Muscle layer of colon (tissue), 2 donors: ENCODE data around the gene ATP8A2.

Experiments used
- H3K27ac ChIP-seq: one replicate; pipeline ENCODE4 v1.7.0; 2013; ENCODE audit warnings: low read depth, mild to moderate bottlenecking, low read length, moderate library complexity
- H3K27me3 ChIP-seq, 2 donors: one replicate each; pipeline ENCODE4 v1.7.0; 2013; ENCODE audit warnings: low read length in 2 of 2, mild to moderate bottlenecking in 2 of 2; ENCODE audit not compliant: insufficient read depth in 2 of 2, control insufficient read depth in 1 of 2
- H3K36me3 ChIP-seq: one replicate; pipeline ENCODE4 v1.7.0; 2013; ENCODE audit warnings: mild to moderate bottlenecking, low read length; ENCODE audit not compliant: insufficient read depth
- H3K4me1 ChIP-seq: one replicate; pipeline ENCODE4 v1.7.0; 2013; ENCODE audit warnings: mild to moderate bottlenecking, low read length; ENCODE audit not compliant: insufficient read depth
- H3K4me3 ChIP-seq, 2 donors: one replicate each; pipeline ENCODE4 v1.7.0; 2013; ENCODE audit warnings: low read length in 2 of 2, low read depth in 1 of 2, mild to moderate bottlenecking in 1 of 2, moderate library complexity in 1 of 2
- H3K9ac ChIP-seq: one replicate; pipeline ENCODE4 v1.7.0; 2013; ENCODE audit warnings: low read length
- H3K9me3 ChIP-seq: one replicate; pipeline ENCODE4 v1.7.0; 2013; ENCODE audit warnings: mild to moderate bottlenecking, low read length
- donor health status: abdominal sarcoma.
- donor health status: Adenocarcinoma of cecum.

Gene ATP8A2

DNA sequence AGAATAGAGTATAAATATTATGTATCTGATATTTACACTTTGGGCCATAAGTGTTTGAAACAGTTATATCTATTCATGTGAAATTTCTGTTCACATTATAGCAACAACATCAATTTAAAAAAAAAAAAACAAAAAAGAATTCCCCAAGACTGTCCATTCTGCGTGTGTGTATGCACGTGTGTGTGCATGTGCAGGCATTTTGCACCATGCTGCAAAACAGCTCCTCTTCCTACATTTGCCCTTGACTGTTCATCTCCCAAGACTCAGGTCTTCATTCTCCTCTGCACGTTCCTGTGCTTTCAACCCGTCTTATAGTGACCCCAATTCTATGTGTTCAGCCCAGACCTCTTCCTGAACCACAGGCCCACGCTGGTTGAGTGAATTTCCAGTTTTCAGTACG lies 530.7 kb downstream of the ATP8A2 start:
- no peaks in the 10 kb centered on the region for H3K27me3 ChIP-seq
- no peak overlapping the region for H3K9ac ChIP-seq
- no peaks in the 10 kb centered on the region for H3K36me3 ChIP-seq
- H3K9me3 ChIP-seq = no peaks in the 10 kb centered on the region
- H3K4me3 ChIP-seq = no peak overlapping the region
- H3K4me1 ChIP-seq = no peaks in the 10 kb centered on the region
- no peak overlapping the region for H3K27ac ChIP-seq

DNA sequence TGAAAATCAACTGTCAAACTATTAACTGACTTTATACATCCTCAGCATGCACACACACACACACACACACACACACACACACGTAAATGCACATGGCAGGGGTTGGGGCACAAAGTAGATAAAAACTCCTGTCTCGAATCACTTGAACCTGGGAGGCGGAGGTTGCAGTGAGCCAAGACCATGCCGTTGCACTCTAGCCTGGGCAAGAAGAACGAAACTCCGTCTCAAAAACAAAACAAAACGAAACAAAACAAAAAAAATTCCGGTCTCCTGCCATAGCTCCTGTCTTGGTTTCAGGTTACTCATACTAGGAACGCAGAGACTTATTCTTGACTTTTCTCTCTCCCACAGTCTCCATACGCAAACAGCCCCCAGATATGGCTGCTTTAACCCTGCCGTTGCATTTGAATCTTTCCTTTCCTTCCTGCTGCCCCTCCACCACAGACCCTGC lies 531.1 kb downstream of the ATP8A2 start:
- Histone ChIP-seq H3K36me3 (no peaks in the 10 kb centered on the region), H3K9me3 (no peaks in the 10 kb centered on the region), H3K4me1 (no peaks in the 10 kb centered on the region), H3K27ac (no peak overlapping the region), H3K9ac (no peak overlapping the region), H3K27me3 (no peaks in the 10 kb centered on the region), H3K4me3 (no peak overlapping the region)

- Histone ChIP-seq H3K4me1 (no peaks in the 10 kb centered on the region), H3K36me3 (no peaks in the 10 kb centered on the region), H3K27ac (no peak overlapping the region), H3K27me3 (no peaks in the 10 kb centered on the region), H3K9me3 (no peaks in the 10 kb centered on the region), H3K9ac (no peak overlapping the region), H3K4me3 (no peak overlapping the region)
Measured at GRCh38 chr13:25904830-25905229, 533.1 kb downstream of the ATP8A2 start.

GRCh38 chr13:25905611-25906010 lies 533.8 kb downstream of the ATP8A2 start:
- H3K27me3 ChIP-seq = no peaks in the 10 kb centered on the region
- H3K36me3 ChIP-seq = no peaks in the 10 kb centered on the region
- no peak overlapping the region for H3K4me3 ChIP-seq
- H3K27ac ChIP-seq = no peak overlapping the region
- no peak overlapping the region for H3K9ac ChIP-seq
- no peaks in the 10 kb centered on the region for H3K4me1 ChIP-seq
- H3K9me3 ChIP-seq = no peaks in the 10 kb centered on the region

- Histone ChIP-seq H3K4me1 (no peaks in the 10 kb centered on the region), H3K36me3 (no peaks in the 10 kb centered on the region), H3K9ac (no peak overlapping the region), H3K9me3 (no peaks in the 10 kb centered on the region), H3K27me3 (no peaks in the 10 kb centered on the region), H3K27ac (no peak overlapping the region), H3K4me3 (no peak overlapping the region)
Measured at GRCh38 chr13:25906191-25906661, 534.5 kb downstream of the ATP8A2 start.

- Histone ChIP-seq H3K4me1 (no peaks in the 10 kb centered on the region), H3K9me3 (no peaks in the 10 kb centered on the region), H3K4me3 (no peak overlapping the region), H3K27ac (no peak overlapping the region), H3K9ac (no peak overlapping the region), H3K36me3 (no peaks in the 10 kb centered on the region), H3K27me3 (no peaks in the 10 kb centered on the region)
Measured at GRCh38 chr13:25908366-25908765, 536.6 kb downstream of the ATP8A2 start.

DNA sequence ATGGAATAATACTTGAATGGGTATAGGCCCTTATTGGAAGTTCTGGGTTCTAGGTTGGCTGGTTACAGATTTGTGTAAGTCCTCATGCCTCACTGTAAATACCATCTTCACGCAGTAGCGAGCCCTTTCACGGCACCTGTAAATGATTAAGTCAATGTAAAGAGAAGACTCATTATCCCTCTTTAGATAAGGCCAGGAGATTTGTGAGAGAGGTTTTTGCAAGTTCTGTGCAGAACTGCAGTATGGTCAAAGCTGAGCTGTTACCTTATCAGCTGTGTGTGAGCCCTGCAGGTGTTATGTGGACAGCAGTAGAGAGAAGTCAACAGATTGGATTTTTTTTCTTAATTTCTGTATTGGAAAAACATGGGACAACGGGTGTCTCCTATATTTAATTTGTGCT lies 538.5 kb downstream of the ATP8A2 start:
- no peaks in the 10 kb centered on the region for H3K4me1 ChIP-seq
- no peaks in the 10 kb centered on the region for H3K27me3 ChIP-seq
- H3K27ac ChIP-seq = no peak overlapping the region
- no peak overlapping the region for H3K4me3 ChIP-seq
- no peaks in the 10 kb centered on the region for H3K36me3 ChIP-seq
- no peak overlapping the region for H3K9ac ChIP-seq
- H3K9me3 ChIP-seq = no peaks in the 10 kb centered on the region

- Histone ChIP-seq H3K36me3 (no peaks in the 10 kb centered on the region), H3K9ac (no peak overlapping the region), H3K27ac (no peak overlapping the region), H3K4me1 (no peaks in the 10 kb centered on the region), H3K4me3 (no peak overlapping the region), H3K27me3 (no peaks in the 10 kb centered on the region), H3K9me3 (no peaks in the 10 kb centered on the region)
Measured at GRCh38 chr13:25910991-25911419, 539.2 kb downstream of the ATP8A2 start.

- no peaks in the 10 kb centered on the region for H3K27me3 ChIP-seq
- H3K4me3 ChIP-seq = no peak overlapping the region
- no peaks in the 10 kb centered on the region for H3K4me1 ChIP-seq
- no peak overlapping the region for H3K27ac ChIP-seq
- H3K9ac ChIP-seq = no peak overlapping the region
- no peaks in the 10 kb centered on the region for H3K36me3 ChIP-seq
- no peaks in the 10 kb centered on the region for H3K9me3 ChIP-seq
Measured at GRCh38 chr13:25912961-25913360, 541.2 kb downstream of the ATP8A2 start.

GRCh38 chr13:25915840-25916518 lies 544.2 kb downstream of the ATP8A2 start:
- no peaks in the 10 kb centered on the region for H3K9me3 ChIP-seq
- no peak overlapping the region for H3K4me3 ChIP-seq
- H3K9ac ChIP-seq = no peak overlapping the region
- no peaks in the 10 kb centered on the region for H3K27me3 ChIP-seq
- H3K27ac ChIP-seq = no peak overlapping the region
- H3K36me3 ChIP-seq = no peaks in the 10 kb centered on the region
- H3K4me1 ChIP-seq = no peaks in the 10 kb centered on the region

DNA sequence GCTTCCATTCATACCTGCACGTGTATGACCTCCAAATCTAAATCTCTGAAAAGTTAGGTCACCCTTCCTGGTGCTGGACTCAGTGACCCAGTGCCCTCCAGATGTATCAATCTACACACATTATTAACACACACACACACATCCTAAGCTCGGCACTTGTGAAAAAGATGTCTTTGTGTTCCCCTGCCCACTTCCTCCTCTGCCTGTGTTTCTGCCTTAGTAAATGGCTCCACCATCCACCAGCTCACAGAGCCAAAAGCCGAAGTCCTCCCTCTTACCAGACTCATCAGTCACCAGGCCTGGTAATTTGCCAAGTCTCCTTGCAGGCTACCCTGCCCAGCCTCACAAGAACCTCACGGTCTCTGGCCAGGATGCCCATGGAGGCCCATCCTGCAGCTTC lies 548.5 kb downstream of the ATP8A2 start:
- no peak overlapping the region for H3K9ac ChIP-seq
- H3K4me1 ChIP-seq = peaks cover 14% of the 10 kb centered on the region
- no peaks in the 10 kb centered on the region for H3K36me3 ChIP-seq
- H3K27me3 ChIP-seq = no peaks in the 10 kb centered on the region
- no peaks in the 10 kb centered on the region for H3K9me3 ChIP-seq
- H3K4me3 ChIP-seq = no peak overlapping the region
- no peak overlapping the region for H3K27ac ChIP-seq

- H3K9me3 ChIP-seq = no peaks in the 10 kb centered on the region
- H3K27ac ChIP-seq = no peak overlapping the region
- H3K4me3 ChIP-seq = no peak overlapping the region
- H3K9ac ChIP-seq = no peak overlapping the region
- H3K36me3 ChIP-seq = no peaks in the 10 kb centered on the region
- peaks cover 14% of the 10 kb centered on the region for H3K4me1 ChIP-seq
- H3K27me3 ChIP-seq = no peaks in the 10 kb centered on the region
Measured at GRCh38 chr13:25920931-25921330, 549.2 kb downstream of the ATP8A2 start.
